Measurements from ENCODE around the gene HSPD1.

Gene HSPD1

DNA sequence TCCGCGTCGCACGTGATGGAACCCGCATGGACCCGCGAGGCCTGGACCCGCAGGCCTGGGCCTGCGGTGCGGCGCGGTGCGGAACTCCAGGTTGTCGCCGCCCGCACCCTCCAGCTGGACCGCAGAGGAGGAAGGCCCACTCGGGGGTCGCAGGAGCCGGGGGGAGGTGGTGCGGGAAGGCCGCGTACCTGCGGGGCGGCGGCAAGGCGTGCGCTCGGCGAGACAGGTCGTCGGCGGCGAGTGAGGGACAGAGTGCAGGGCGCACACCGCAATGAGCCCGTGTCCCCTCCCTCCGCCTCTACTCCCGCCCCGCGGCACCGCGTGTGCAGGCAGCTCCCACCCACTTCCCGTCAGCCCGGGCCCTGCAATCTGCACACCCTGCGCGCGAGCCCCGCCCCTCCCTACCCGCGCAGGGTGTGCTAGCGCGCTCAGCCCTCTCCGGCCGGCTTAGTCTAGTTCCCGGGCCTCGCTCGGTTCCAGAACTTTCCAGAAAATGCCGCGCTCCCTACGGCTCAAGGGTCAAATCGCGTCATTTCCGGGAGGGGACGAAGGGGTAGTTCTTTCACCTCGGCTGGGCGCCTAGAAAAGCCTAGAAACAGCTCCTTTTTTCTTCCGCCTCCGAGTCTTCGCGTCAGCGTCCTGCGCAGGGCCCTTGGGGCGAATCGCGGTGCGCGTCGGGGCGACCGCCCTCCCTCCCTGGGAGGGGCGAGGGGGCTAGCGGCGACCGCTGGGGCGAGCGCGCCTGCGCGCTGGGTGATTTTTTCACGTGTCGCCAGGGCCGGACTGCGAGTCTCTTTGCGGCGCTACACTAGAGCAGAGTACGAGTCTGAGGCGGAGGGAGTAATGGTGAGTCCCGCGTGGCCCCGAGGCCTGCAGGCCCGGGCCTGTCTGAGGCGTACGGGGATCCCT lies at the start of gene HSPD1, which contains the start of gene HSPE1:
HSPD1 (minus strand) TSS at position 247 of the 909 bp plus-strand sequence. CDS start 992 bp downstream, outside the sequence.
HSPE1 (plus strand) TSS at position 786 of the 909 bp plus-strand sequence; CDS start at position 844, 58 bp downstream.
- peak; percentile 94 for DNase-seq

DNA sequence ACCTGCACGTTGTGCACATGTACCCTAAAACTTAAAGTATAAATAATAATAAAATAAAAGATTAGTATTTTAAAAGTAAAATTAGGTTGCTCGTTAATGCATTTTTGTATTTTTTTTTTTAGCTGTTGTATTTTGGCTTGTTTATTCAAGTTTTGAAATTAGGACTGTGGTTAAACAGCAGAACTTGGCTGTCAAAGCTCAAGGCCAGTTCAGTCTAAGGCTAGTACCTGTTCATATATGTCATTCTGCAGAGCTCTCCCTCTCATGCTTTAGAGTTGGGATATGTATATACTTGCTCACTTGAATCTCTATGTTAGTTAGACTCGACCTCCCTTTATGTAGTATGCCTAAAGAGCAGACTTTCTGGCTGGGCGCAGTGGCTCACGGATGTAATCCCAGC lies 48.9 kb upstream of the HSPD1 start:
- DNase-seq, result no peak

DNA sequence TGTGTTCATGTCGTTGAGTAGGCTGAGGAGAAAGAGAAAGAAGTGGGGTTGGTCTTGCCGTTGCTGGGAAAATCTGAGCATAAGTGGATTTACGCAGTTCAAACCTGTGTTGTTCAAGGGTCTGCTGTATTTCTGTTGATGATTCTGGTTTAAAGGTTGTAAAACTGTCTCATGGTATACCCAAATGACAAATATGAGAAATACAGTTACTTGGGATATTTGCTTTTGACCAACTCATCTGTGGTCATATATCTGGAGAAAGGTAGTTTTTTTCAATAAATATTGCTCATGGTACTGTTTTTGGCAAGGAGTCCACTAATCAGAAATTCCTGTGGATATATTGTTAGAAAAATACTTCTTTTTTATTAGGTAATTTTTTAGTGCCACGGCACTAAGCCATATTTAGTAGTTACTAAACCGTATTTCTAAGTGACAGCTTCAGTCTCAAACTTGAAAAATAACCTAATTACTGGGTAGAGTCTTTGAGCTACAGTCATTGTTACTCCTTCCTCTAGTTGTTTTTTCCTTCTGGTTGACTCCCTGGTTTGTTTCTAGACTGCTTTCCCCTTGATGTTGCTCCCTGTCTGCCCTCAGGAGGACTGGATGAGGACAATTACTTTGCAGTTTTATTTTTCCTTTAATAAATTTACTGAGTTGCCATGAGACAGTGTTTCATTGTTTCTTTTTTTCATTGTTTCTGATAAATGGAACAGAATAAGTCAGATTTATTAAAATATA lies 47.7 kb upstream of the HSPD1 start:
- no peak for DNase-seq

DNA sequence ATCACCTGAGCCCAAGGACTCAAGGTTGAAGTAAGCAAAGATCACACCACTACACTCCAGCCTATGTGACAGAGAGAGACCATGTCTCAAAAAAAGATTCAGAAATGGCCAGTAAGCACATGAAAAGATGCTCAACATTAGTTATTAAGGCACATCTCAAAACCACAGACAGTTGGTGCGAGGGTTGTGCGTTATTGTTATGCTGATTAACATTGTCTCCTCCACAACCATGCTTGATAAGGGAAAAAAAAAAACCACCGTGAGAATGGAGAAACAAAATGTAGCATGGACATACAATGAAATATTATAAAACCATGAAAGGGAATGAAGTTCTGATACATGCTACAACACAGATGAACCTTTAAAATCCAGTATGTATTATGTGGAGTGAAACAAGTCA lies 43.6 kb upstream of the HSPD1 start:
- no peak for DNase-seq

DNA sequence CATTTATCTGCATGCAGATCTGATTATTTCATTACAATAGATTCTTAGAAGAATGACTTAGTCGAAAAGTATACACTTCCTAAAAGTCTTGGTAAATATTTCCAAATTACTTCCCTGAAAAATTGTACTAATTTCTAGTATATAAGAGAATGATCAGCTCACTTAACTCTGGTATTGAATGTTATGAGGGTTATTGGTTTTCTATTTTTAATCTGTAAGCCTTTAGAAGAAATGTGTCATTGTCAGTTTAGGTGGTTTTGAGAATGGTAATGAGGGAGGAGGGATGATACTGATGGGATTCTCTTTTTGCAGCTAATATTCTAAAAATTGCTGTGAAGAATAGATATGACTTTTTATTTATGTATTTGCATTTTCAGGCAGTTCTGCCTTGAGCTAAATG lies 40.1 kb upstream of the HSPD1 start:
- DNase-seq, result no peak

DNA sequence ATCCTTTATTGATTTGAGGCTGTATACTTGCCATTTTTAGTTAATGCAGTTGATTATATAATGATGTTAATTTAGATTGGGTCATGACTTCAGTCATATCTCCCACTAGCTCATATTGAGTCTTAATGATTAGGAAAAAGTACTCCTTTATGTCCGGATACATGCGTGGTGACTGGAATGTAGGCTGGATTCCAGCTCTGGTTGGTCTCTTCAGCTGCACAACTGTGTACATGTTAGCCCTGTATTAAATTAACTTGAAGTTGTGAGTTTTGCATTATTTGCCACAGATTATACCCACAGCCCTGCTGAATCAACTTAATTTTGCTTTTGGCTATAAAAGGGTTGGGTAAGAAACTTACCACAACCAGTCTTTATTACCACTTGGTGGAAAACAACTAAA lies 38.8 kb upstream of the HSPD1 start:
- DNase-seq, result no peak

DNA sequence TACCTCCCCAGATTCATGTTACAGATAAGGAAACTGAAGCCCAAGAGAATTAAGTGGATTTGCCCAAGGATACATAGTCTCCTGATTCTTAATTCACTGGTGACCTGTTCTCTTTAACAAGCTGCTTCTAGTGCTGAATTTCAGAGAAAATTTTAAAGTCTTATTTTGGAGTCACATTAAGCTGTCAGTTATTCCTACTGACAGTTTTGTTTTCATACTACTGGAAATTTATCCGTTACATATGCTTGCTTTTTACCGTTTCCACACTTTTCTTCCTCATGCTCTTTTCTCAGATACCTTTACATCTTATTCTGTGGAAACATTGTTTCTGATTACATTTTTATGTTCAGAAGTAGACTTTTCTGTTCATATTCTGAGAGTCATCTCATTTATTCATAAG lies 17.5 kb upstream of the HSPD1 start:
- no peak for DNase-seq

DNA sequence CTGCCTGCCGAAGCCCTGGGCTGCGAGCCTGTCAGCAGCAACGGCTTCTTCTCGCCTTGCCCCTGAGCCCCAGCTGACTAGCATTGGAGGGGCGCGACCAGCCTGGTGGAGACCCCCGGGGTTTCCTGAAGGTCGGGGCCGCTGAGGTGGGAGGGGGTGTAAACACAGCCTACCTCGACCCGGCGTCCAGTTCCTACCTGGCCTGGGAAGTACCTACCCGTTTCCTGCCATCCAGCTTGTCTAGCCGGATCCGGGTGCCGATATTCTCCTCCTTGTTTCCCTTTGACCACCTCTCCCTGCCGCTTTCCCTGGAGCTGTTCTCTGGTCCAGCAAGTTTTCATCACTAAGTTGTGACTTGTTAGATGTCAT lies 16.7 kb upstream of the HSPD1 start:
- peak; percentile 3 for DNase-seq

DNA sequence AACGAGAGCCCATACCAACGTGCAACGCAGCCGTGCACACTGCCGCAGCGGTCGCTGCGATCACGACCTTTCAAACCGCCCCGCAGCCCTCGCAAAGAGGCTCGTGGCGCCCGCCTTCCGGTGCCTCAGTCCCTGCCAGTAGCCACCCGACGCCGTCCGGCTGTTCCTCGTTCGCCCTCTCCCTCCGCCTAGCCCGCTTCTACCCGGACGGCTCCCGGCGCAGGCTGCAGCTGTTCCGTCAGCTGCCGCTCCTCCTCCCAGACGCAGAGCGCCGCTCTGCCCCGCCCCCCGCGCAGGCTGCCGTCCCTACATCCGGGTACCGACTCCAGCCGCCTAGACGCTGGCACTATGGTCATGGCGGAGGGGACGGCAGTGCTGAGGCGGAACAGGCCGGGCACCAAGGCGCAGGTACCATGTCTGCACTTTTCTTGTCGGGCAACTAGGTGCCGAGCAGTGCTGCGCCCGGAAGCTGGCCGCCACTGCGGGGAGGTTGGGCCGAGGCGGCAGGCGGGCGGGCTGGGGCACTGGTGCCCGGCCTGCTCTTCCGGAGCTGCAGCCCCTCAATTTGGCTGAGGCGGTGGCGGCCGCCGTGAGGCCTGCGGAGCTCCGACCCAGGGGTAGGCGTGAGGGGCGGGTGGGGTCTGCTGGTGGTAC lies 16.2 kb upstream of the HSPD1 start, which contains the start of gene MOB4:
MOB4 (plus strand) TSS at position 328 of the 654 bp plus-strand sequence; CDS start at position 349, 21 bp downstream.
- DNase-seq, result peak; percentile 90

DNA sequence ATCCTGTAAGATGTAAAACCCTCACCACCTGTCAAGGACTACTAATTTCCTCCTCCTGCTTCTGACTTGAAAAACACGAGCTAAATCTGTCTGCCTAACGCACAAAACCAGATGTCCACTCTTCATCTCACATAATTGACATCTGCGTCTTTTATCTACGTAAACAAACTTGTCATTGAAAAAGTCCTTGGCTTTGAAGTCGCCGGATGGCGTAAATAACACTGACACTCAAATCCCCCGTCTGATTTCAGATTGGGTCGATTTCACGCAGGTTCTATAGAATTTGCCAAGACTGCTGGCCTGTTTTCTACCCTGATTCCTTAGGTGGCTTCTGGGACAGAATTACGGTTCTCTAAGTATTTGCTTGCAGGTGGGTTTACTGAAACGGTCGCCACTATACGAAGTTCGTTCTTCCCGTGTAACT lies 15.7 kb upstream of the HSPD1 start:
- DNase-seq, result peak; percentile 62

DNA sequence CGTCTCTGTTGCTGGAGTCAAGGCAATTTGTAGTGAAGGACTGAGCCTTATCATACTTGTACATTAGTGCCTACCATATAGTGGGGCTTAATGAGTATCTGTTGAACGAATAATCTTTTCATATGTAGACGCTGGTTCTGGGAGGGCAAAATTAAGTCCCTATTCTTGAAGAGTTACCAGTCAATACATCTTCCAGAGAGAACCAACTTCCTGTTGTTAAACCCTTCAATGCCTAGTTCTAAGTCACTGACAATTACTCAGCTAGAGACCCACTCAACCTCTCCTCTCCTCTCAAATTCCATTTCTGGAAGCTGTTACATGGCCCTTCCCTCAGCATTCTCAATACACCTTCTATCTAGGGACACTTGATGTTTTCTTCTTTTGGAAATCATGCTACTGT lies 15.1 kb upstream of the HSPD1 start:
- DNase-seq, result peak; percentile 21

DNA sequence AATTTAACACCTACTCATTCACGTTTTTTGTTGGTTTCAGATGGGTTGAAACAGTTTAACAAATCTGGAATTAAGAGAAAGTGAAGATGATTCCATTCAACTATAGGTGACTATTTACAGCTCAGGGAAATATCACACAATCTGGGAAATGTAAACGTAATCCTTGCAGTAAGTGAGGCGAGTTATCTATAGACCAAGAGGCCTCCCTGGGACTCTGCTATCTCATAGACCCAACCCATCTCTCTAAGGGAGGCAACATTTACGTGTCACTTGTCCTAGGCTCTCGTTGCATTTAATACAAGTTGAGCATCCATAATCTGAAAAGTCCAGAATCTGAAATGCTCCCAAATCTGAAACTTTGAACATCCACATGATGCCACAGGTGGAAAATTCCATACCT lies 14.3 kb upstream of the HSPD1 start:
- no peak for DNase-seq

DNA sequence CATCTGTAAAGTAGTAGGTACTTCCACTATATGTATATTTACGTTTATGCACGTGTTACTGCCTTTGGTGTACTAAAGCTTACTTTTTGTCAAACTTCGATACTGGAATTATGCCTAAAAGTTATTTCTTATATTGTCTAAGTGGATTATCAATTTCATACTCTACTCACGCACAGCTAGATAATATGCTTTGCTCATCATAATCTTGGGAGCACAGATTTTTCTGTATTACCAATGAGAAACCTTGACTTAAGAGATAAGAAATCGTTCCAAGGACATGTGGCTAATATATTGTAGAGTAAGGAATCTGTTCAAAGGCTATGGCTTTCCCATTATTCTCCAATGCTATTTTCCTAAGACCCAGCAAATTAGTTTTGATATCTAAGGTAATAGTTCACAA lies 7.0 kb upstream of the HSPD1 start:
- DNase-seq, result no peak

DNA sequence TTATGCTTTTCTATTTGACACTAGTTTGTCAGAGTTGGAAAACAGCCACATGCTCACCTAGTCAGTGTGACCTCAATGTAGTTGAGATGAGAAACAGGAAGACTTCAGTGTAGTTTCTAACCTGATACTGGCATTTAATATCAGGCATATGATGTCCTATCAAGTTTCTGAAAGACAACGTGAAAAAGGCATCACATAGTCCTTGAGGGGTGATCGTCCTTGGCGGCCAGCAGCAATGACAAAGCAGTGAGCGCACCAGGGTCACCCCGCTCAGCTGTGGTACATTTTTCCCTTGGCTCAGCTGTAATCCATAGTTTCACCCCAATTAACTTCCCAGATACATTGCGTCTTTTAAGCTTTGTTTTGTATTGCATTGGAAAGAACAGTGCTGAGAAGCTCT lies 4.9 kb upstream of the HSPD1 start:
- DNase-seq, result no peak

DNA sequence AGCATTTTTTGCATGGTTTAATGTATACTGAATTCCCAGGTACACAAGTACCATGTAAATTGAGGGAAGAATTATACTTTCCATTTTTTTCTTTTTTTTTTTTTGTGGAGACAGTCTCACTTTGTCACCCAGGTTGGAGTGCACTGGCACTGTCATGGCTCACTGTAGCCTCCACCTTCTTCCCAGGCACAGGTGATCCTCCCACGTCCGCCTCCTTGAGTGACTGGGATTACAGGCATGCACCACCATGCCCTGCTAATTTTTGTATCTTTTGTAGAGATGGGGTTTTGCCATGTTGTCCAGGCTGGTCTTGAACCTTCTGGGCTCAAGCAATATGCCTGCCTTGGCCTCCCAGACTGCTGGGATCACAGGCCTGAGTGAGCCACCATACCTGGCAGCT lies 4.4 kb upstream of the HSPD1 start:
- no peak for DNase-seq

DNA sequence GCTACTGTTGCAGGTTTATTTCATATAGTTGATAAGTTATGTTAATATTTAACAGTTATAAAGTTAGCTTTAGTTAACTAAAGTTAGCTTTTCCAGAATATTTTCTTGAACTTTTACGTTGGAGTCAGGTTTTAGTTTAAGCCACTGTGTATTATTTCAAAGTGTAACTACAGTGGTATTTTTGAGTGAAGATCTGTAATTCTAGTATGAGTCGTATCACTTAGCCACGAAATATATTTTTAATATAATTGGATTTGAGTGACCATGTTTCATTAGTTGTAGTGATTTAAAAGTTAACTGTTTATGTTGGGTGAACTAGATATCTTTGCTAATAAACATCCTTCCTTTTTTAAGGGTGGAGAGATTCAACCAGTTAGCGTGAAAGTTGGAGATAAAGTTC lies 3.0 kb upstream of the HSPD1 start:
- no peak for DNase-seq

DNA sequence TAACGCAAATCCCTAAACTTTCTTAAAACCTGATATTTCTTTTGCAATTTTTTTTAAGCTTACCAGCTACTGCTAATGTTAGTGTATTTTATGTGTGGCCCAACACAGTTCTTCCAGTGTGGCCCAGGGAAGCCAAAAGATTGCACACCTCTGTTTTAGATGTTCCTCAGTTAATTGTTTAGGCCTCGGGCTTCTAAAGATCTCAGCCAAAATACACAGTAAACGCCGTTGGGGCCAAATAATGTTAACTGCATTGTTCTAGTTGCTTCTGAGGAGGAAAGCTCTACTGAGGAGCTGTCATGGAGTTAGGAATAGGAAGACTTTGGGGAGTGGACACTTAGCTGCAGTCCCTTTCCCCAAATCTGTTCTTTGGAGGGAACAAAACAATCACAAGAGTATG lies 2.6 kb upstream of the HSPD1 start:
- no peak for DNase-seq

DNA sequence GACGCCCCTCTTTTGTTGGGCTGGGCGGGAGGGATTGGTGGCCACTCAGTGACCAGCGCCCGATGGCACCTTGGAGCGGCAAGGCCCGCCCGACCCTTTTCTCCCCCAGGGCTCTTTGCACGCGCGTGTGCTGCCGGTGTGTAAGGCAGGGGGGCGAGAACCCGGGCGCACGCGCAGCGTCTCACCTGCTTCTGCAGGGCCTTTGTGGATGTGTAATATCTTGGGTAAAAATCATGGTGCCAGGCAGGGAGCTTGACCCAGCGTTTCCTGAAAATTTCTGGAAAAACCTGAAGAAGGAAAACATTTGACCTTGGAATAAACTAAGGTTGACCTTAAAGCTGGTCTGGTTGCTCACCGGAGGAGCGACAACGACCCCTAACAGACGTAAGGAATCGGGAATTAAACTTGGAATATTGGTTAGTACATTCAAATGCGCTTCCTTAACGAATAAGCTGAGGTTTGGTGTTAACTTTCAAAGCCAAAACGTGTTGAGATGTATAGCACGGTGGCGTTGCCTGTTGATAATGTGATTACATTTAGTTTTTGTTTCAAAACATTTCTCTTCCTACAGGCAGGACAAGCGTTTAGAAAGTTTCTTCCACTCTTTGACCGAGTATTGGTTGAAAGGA lies 977 bp upstream of the HSPD1 start:
- DNase-seq, result peak; percentile 39

DNA sequence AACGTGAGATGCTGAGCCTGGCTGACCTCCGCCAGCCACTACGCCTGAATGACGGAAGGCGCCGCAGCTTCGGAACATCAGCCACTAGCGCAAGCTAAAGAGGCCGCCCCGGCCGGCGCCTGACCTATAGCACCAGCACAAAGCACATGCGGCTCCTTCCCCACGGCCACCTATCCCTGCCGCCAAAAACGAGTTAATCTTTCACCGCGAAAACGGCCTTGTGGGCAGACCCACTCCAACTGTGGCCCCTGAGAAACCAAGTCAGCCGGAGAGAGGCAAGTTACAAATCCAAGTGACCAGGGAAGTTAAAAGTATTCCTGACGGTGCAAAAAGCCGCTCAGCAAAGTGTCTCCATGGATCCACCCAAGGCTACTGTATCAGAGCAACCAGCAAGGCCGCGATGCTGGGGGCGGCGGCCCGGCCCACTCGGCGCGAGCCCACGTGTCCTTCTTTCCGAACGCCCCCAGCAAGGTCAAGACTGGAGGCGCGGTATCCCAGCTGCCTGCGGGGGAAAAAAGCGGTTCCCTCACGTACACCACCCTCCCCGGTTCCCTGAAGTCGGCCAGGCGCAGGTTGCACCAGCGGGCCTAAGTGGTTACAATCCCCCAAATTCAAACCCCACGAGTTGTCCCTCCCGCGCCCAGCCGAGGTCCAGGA lies 575 bp downstream of the HSPD1 start:
- DNase-seq, result peak; percentile 28

DNA sequence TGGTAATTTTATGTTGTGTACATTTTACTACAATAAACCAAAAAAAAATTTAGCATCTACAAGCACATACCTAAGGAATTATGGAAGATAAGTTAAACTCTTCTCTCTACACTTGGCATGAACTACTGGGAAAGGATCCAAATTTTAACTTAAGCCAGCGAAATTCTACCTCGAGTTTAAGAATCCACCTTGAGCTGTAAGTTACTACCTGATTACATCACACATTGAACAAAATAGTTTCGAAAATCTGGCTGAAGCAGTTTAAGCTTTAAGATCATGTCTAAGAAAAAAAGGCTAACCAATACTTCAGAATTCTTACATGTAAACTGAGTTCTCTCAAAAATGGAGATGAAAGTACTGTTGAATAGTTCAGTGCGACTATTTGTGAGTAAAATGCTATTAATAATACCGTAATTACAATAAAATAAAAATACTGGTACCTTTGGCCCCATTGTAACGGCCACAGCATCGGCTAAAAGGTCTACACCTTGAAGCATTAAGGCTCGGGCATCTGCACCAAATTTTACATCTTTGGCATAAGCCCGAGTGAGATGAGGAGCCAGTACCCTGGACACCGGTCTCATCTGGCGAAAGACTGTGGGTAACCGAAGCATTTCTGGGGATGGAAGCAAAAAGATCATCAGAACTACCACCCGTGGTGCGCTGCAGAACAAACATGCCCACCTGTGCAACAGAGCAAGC lies 1.3 kb downstream of the HSPD1 start:
- DNase-seq, result no peak

DNA sequence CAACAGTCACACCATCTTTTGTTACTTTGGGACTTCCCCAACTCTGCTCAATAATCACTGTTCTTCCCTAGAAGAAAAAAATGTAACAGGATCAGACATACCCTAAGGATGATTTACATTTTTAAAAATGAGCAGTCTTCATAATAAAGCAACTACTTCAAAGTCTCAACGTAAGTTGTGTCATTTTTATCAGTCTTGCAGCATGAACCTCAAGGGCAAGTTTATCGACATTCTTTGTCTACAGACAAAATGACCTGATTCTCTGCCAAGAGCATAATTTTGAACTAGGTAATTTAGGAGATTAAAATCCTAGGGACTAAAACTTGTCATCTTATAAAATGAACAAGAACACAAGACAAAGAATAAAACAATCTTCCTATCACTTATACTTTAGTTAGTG lies 2.3 kb downstream of the HSPD1 start:
- no peak for DNase-seq

DNA sequence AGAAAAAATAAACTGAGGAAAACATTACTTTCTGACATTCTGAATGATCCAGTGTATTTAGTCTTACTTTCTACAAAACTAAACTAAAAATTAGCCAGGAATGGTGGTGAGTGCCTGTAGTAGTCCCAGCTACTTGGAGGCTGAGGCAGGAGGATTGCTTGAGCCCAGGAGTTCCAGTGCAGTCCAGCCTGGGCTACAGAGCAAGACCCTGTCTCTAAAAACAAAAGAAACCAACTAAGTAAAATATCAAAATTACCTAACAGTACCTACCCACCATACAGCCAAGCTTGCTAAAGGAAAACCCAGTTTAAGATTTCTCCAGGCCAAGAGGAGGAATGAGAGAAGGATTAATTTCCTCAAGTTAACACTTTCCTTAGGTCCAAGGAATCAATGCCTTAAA lies 2.9 kb downstream of the HSPD1 start:
- DNase-seq, result no peak

Data from NCI-H1092 treated with DMSO at 0.1 percent for 48 hours (cell line).